ENCODE data around the gene TYW1.
A peak's percentile ranks its signal among the peaks of the same experiment; 100 is the strongest.
"Not testable (repeated sequence)": the region's sequence is repeated elsewhere in the genome, so short reads cannot be mapped to it uniquely, and the experiment has no call there.

Gene TYW1, protein sequence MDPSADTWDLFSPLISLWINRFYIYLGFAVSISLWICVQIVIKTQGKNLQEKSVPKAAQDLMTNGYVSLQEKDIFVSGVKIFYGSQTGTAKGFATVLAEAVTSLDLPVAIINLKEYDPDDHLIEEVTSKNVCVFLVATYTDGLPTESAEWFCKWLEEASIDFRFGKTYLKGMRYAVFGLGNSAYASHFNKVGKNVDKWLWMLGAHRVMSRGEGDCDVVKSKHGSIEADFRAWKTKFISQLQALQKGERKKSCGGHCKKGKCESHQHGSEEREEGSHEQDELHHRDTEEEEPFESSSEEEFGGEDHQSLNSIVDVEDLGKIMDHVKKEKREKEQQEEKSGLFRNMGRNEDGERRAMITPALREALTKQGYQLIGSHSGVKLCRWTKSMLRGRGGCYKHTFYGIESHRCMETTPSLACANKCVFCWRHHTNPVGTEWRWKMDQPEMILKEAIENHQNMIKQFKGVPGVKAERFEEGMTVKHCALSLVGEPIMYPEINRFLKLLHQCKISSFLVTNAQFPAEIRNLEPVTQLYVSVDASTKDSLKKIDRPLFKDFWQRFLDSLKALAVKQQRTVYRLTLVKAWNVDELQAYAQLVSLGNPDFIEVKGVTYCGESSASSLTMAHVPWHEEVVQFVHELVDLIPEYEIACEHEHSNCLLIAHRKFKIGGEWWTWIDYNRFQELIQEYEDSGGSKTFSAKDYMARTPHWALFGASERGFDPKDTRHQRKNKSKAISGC

DNA sequence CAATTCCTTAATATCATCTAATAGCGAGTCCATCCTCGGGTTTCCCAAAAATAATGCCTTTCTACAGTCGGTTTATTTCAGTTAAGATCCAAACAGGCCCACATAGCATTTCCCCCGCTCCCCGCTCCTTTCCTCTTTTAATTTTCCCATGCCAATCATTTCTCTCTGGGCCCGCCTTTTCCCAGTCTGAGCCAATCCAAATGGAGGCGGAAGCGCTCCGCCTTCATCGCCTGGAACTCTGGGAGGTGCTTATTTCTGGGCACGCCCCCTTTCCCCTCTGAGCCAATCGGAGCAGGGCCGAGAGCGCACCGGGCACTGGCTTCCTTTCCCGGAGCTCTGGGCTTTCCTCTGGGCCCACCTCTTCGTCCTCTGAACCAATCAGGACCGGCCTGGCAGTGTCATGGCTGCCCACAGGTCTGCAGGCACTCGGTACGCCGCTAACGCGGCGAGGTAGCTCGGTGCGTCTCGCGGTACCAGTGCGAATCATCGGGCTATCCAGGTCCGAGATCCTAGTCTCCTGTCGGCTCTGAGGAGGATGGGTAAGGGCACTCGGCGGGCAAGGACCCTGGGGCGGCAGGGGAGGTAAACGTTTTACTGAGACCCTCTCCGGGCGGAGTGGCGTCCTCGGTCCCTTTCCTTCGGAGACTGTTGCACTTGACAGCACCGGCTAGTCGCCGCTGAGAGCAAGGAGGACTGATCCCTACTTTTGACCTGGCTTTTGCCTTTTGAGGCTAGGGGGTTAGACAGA is at the start of gene TYW1:
Gene TYW1 (plus strand): TSS at position 390 of the 748 bp plus-strand sequence. CDS start 146 bp downstream, at position 536.
- DNase-seq, result peak; percentile 95

DNA sequence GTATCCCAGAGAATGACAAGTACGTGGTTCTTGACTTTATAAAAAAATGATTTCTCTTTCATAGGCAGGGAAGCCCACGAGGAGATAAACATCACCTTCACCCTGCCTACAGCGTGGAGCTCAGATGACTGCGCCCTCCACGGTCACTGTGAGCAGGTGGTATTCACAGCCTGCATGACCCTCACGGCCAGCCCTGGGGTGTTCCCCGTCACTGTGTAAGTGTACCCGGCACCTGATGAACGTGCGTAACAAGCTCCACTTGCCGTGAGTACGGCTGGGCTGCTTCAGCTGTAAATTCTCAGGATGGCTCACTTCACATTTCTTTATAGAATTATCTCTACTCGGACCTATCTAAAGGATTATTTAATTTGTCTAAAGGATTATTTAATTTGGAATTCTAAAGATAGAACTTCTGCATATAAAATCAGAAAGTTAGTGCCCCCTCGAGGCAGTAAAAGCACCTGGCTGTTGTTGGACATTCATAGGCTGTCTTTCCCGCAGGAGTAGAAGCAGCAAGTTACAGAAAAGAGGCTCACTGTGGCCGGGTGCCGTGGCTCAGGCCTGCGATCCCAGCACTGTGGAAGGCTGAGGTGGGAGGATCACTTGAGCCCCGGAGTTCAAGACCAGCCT is 48.0 kb upstream of the TYW1 start:
- no peak for DNase-seq

DNA sequence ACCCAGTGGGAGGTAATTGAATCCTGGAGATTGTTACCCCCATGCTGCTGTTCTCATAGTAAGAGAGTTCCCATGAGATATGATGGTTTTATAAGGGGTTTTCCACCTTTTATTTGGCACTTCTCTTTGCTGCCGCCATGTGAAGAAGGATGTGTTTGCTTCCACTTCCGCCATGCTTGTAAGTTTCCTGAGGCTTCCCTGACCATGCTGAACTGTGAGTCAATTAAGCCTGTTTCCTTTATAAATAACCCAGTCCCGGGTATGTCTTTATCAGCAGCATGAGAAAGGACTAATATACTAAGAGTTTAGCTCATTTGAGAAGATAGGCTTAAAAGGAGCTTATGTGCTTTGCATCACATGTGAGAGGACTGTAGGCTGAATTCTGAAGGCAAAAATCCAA is 46.3 kb upstream of the TYW1 start:
- DNase-seq, result no peak

DNA sequence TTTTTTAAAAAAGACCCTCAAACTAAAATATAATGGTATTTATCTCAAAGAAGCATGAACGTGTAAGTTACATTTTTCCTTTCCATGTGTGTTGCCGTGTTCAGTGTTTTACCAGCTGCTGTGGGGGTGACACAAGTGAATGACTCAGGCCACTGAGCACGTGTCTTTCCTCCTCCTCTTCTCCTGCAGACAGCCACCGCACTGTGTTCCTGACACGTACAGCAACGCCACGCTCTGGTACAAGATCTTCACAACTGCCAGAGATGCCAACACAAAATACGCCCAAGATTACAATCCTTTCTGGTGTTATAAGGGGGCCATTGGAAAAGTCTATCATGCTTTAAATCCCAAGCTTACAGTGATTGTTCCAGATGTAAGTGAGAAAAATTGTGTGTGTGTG is 45.9 kb upstream of the TYW1 start:
- DNase-seq, result no peak

DNA sequence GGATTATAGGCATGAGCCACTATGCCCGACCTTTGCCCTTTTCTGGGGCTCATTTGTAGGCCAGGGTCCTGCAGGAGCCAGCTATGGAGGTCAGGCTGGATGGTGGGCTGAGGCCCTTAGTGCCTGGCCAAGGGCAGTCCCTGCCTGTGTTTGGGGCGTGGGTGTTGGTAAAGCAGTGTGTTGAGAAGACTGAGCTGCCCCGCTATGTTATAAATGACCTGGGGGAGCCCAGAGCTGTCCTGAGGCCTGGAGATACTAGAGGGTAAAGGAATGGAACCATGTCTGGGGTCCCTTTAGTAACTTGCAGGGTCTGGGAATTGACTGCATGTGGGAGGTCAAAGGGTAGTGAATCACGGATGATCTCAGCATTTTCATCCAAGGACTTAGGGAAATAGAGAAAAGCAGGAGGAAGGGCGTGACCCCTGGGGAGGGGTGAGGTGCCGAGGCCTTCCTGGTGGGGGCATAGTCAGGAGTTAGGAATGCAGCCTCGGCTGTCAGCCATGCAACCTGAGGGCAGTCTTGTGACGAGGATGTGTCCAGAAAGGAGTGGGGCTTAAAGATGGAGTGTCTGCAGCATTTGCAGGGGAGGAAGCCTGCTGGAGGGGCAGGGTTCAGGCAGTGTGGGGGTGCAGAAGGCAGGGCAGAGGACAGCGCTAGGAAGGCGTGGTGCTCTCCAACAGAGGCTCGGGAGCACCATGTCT is 44.1 kb upstream of the TYW1 start:
- DNase-seq, result no peak

DNA sequence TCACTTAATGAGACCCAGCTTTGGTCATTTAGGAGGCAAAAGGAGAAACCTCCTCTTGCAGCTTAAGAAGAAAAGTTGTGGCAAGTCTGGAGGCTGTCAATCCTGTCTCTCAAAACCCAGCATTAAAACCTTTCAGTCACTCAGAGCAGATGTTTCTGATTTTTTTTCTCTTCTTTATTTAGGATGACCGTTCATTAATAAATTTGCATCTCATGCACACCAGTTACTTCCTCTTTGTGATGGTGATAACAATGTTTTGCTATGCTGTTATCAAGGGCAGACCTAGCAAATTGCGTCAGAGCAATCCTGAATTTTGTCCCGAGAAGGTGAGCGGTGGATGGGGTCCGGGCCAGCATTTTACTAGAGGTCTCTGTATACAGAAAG is 43.6 kb upstream of the TYW1 start:
- no peak for DNase-seq

DNA sequence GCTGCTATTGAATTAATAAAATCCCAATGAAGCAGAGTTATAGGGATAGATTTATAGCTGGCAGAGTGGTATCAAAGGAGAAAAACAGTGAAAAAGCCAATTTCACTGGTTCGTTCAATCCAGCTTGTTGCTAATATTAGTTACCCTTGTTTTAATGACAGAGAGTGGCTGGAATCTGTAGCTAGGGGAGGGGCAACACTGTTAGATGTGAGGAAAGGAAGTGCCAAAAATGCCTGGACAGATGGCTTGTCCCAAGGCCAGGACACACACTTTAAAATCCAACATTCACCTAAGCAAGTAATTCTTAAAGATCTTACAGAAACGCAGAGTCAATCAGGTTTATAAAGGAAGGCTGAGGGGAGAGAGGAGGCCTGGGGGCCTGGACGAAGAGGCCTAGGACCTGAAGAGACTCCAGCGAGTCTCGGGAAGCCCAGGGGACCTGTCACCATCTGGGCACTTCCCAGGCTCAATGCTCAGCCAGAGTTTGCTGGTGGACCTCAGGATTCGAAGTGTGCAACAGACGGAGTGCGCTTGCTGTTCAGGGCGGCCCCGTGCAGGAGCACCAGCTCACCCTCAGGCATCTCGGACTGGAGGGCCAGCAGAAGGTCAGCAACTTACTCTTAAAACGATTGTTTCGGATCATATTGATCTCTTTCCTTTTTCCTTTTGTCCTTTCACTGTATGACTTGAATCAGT is 38.9 kb upstream of the TYW1 start:
- no peak for DNase-seq

DNA sequence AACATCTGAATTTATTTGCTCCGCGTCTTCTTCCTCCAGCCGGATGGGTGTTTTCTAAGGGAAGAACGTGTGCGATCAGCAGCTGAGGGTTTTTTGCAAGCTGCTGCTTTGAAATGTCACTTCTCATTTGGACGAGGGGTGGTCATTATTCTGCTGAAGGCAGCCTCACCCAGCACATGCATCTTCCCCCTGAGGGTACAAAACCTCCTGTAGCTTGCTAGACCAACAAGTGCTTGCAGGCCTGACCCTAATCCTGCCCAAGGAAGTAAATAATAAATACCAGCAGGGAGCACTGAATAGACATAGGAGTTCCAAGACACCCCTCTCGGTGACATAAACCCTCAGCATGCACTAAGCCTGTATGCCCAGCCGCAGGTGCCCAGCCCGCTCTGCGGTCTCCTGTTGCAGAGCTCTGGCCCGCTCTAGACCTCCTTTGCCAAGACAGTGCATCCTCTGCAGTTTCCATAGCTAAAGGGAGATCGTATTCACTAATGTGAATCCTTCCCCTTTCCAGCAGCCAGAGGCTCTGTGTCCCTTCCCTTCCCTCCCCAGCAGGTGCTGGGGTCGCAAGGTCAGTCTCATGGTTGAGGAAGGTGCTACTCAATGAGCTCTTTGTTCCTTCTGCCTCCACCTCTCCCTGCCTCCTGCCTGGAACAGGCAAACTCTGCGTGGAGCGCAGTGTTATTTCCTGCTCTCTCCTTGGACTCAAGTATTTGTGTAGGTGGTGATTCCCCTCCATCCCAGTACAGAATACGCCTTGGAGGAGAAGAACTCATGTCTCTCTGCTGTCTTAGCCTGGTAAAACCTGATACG is 37.9 kb upstream of the TYW1 start:
- DNase-seq, result no peak

DNA sequence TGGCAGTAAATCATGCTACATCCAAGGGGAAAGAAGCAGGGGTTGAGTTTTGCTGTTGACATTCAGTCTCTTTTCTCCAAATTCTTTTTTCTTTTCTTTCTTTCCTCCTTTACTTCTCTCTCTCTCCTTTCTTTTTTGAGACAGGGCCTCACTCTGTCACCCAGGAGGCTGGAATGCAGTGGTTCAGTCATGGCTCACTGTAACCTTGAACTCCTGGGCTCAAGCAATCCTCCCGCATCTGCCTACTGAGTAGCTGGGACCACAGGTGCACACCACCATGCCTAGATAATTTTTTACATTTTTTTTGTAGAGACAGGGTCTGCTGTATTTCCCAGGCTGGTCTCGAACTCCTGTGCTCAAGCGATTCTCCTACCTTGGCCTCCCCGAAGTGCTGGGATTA is 36.4 kb upstream of the TYW1 start:
- DNase-seq, result no peak

DNA sequence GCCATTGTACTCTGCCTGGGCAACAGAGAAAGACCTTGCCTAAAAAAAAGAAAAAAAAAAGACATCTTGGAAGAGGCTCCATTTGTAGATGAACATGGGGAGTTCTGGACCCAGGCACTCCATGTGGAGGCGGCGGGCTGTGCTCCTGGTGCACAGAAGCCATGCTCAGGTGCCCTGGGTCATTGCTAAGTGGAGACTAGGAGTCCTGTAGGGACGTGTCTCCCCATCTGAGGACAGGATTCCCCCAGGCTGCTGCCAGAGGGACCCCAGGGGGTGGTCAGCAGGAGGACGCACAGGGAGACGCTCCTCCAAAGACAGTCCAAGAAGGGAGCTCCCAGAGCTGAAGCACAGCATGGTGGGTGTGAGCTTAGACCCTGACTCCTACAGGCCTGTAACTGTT is 35.5 kb upstream of the TYW1 start:
- no peak for DNase-seq

DNA sequence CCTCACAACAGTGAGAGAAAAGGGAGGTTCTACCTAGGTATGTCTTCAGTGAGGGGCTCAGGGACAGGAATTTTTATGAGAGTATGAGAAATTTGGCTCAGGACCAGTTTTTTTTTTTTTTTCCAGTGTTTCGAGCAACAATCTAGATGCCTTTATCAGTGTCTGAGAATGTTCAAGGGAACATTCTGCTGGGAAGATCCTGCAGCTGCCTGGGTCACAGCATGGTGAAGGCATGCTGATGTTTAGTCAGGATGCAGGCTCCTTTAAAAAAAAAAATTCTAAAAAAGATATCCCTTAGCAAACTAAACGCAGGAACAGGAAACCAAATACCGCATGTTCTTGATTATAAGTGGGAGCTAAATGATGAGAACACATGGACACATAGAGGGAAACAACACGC is 32.2 kb upstream of the TYW1 start:
- no peak for DNase-seq

DNA sequence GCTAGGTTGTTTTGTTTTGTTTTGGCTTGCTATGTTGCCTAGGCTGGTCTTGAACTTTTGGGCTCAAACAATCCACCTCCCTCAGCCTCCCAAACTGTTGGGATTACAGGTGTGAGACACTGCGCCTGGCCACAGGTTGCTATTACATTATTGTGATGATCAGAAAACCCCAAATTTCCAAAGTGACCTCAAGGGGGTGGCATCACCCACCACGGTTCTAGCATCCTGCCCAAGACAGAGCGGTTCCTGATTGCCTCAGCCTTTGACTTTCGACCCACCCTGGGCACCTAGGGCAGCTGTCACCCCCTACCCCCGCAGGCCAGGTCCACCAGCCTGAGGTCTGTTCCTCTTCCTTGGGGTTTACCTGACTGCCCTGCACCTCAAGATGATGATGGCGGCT is 29.6 kb upstream of the TYW1 start:
- no peak for DNase-seq

DNA sequence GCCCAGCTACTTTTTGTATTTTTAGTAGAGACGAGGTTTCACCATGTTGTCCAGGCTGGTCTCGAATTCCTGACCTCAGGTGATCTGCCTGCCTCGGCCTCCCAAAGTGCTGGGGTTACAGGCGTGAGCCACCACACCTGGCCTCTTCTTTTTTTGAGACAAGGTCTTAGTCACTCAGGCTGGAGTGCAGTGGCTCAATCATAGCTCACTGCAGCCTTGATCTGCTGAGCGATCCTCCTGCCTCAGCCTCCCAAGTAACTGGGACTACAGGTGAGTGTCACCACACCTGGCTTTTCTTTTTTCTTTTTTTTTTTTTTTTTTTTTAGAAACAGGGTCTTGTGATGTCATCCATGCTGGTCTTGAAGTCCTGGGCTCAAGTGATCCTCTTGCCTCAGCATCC is 27.6 kb upstream of the TYW1 start:
- DNase-seq, result not testable (repeated sequence)

DNA sequence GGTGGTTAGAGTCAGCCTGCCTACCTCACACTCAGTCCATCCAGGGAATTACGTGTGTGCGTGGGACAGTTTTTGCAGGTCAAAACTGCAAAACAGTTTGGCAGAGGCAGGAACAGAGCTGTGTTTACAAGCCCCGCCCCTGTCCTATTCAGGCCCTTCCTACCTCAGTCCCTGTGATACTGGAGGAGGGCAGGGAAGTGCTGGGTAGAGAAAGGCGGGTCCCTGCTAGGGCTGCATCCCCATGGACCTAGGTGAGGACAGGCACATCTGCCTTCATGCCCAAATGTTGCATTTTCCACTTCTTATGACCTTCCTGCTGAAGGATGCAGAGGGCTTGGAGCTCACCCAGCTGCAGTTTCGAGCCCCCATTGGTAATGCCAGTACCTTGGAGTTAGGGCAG is 26.3 kb upstream of the TYW1 start:
- no peak for DNase-seq

DNA sequence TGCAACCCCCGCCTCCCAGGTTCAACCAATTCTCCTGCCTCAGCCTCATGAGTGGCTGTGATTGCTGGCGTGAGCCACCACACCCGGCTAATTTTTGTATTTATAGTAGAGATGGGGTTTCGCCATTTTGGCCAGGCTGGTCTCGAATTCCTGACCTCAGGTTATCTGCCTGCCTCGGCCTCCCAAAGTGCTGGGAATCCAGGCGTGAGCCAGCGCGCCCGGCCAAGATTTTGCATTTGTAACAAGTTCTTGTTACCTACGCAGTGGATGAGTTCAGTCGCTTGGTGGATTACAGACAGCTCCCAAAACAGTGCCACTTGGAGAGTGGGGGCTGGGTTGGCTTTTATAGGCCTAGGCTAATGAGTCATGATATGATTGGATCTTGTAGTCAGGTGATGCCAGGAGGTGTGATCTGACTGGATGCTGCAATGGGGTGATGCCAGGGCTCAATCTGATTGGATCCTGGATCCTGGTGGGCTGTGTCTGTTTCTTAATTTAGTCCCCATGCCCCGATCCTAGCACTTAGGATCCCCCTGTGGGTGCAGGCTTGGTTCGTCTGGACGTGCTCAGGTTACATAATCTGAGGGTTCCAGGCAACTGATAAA is 21.5 kb upstream of the TYW1 start:
- DNase-seq, result no peak

DNA sequence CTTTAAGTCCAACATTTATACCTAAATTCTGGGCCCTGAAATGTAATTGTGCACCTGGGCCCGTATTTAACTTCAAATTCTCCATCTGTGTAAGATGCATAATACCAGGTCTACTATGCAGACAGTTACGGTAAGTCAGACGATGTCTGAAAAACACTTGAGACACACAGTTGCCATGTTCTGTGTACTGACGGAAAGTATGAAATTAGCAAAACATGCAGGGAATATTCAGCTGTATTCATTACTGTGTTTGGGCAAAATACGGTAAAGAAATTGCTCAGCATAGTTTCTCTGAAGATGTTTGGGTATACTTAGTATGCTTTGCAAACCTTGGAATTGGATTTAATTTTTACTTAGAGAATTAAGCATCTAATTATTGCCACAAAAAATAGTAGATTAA is 18.3 kb upstream of the TYW1 start:
- DNase-seq, result not testable (repeated sequence)

DNA sequence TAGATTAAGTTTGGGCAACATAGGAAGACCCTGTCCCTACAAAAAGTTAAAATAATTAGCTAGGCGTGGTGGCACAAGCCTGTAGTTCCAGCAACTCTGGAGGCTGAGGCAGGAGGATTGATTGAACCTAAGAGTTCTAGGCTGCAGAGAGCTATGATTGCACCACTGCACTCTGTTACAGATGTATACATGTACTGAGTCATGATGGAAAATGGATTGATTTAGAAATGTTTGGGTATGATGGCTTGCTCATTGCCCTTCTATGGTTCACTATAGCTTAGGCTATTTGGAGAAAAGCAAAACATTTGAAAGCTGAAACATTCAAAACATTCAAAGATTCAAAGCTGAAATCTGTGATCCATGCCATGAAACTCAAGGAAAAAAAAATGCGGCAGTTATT is 17.6 kb upstream of the TYW1 start:
- DNase-seq, result not testable (repeated sequence)

DNA sequence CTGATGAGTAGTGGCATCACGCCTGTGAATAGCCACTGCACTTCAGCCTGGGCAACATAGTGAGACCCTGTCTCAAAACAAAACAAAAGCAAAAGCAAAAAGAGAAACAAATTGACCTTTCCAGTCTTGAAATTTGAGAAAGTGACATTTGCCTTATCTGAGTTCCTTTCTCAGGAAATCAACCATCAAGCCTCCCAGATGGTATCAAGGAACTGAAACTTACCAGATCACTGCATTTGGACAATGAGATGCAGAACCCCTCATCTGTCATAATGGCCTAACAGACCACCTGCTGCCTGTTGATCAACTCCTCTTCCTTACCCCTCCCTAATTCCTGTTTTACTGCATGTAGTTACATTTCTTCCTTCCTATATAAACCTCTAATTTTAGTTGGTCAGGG is 16.3 kb upstream of the TYW1 start:
- not testable (repeated sequence) for DNase-seq

DNA sequence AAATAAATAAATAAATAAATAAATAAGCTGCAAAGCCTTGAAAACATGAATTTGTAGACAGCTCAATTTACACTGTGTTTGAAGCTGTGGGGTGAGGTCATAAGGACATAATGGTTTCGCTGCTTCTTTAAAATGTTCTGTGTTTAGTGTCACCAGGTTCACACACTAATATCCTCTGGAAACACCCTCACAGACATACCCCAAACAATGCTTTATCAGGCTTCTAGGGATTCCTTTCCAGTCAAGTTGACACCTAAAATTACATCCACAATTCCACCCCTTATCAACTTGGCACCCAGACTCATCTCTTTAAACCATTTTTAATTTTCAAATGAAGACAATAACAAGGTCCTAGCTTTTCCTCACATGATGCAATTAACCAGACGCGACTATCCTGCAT is 7.1 kb upstream of the TYW1 start:
- not testable (repeated sequence) for DNase-seq

DNA sequence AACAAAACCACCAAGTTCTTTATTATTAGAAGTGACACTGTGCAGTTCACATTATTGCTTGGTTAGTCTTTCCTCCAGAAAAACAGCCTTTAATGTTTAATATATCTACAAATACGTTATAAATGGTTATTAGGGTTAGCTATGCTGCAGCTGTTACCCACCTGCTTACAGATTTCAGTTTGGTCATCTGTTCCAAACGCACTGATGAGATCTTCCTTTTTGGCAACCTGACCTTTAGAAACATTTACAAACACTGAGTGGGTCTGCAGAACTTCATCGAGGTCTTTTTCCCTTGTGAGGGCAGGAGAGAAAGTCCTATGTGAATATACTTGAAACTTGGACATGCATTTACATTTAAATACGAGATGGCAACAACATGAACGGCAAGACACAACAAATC is 2.6 kb upstream of the TYW1 start:
- DNase-seq, result not testable (repeated sequence)

DNA sequence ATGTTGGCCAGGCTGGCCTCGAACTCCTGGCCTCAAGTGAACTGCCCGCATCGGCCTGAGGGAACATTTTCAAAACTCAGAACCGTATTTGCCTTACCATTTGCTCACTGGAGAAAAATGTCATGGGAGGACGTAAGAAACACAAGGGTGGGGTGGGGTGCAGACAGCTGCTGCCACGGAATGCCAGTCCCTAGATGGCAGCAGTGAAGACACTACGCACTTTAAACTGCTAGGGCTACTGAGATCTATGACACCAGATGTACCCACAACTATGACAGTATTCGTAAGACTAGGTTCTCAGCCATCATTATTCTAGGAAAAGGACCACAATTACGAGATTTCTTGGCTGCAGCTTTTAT is 2.0 kb upstream of the TYW1 start:
- not testable (repeated sequence) for DNase-seq
